IMR-90 (cell line): Measurements from ENCODE around the gene FRAS1. TPM values are rescaled to one million over a fixed set of nuclear protein-coding genes. Genes with fewer than 3 reads are reported as not detected.

Experiments used
- ATAC-seq: fragments of 200-7000 bp; cut with Tn5 transposase; 2 replicates; pipeline ENCODE4 v1.9.1; 2020; ENCODE audit warnings: low read depth, mild to moderate bottlenecking, moderate library complexity
- BruUV-seq: library from RNA; stranded (reverse); fragments of 400-500 nt; replicated peaks from 2 replicates; lab custom pipeline; 2021; lab: Mats Ljungman, UMichigan
- CTCF ChIA-PET: fragments of 300-600 bp; formaldehyde crosslinking; extraction: SDS; loops from one replicate; lab custom pipeline; 2021; ENCODE audit warnings: antibody characterized with exemption; lab: Yijun Ruan, JAX
- POLR2A ChIA-PET: fragments of 300-600 bp; sonication (Branson Sonifier 250); formaldehyde crosslinking; loops from one replicate; lab custom pipeline; 2022; ENCODE audit warnings: antibody characterized with exemption; ENCODE audit not compliant: unreplicated experiment; lab: Charles Lee
- DNase-seq: peaks from one replicate; pipeline ENCODE4 v3.0.0; 2013
- H2AFZ ChIP-seq: replicated peaks from 2 replicates; pipeline ENCODE3; 2013; ENCODE audit warnings: low read length, mild to moderate bottlenecking; ENCODE audit not compliant: poor library complexity
- H2AK5ac ChIP-seq: 2 replicates; pipeline ENCODE4 v1.6.1; 2013; ENCODE audit warnings: low read depth, low read length, inconsistent platforms
- H2AK9ac ChIP-seq: replicated peaks from 2 replicates; pipeline ENCODE3; 2013; ENCODE audit warnings: mild to moderate bottlenecking, low read depth, low read length, moderate library complexity; ENCODE audit not compliant: poor library complexity
- H2BK120ac ChIP-seq: 2 replicates; pipeline ENCODE4 v1.6.1; 2013; ENCODE audit warnings: low read depth, low read length, inconsistent platforms
- H2BK15ac ChIP-seq: 3 replicates; pipeline ENCODE4 v1.6.1; 2013; ENCODE audit warnings: low read depth, low read length, inconsistent platforms
- H2BK20ac ChIP-seq: 2 replicates; pipeline ENCODE4 v1.6.1; 2013; ENCODE audit warnings: low read depth, mild to moderate bottlenecking, inconsistent platforms, low read length, moderate library complexity
- H2BK5ac ChIP-seq: 2 replicates; pipeline ENCODE4 v1.6.1; 2013; ENCODE audit warnings: mild to moderate bottlenecking, low read depth, low read length, inconsistent platforms; ENCODE audit not compliant: poor library complexity, severe bottlenecking
- H3K14ac ChIP-seq: replicated peaks from 2 replicates; pipeline ENCODE4 v1.6.1; 2013; ENCODE audit warnings: low read depth, low read length, inconsistent platforms
- H3K18ac ChIP-seq: 2 replicates; pipeline ENCODE4 v1.6.1; 2013; ENCODE audit warnings: low read depth, low read length, control low read depth
- H3K23ac ChIP-seq: 2 replicates; pipeline ENCODE4 v1.6.1; 2013; ENCODE audit warnings: low read depth, low read length, inconsistent platforms
- H3K27ac ChIP-seq: 2 replicates; pipeline ENCODE4 v1.5.1; 2013; ENCODE audit warnings: mild to moderate bottlenecking, control low read depth, low read length; ENCODE audit not compliant: insufficient read depth
- H3K27me3 ChIP-seq: 2 replicates; pipeline ENCODE4 v1.6.1; 2013; ENCODE audit warnings: low read length; ENCODE audit not compliant: control insufficient read depth, insufficient read depth
- H3K36me3 ChIP-seq: 2 replicates; pipeline ENCODE4 v1.6.1; 2013; ENCODE audit warnings: low read length, mixed read lengths; ENCODE audit not compliant: control insufficient read depth, insufficient read depth
- H3K4ac ChIP-seq: 2 replicates; pipeline ENCODE4 v1.6.1; 2013; ENCODE audit warnings: low read depth, low read length, inconsistent platforms
- H3K4me1 ChIP-seq: 2 replicates; pipeline ENCODE4 v1.6.1; 2013; ENCODE audit warnings: low read length, mixed read lengths; ENCODE audit not compliant: control insufficient read depth, insufficient read depth
- H3K4me2 ChIP-seq: 2 replicates; pipeline ENCODE4 v1.6.1; 2013; ENCODE audit warnings: low read depth, mild to moderate bottlenecking, control low read depth, low read length, moderate library complexity
- H3K4me3 ChIP-seq: 2 replicates; pipeline ENCODE4 v1.5.1; 2013; ENCODE audit warnings: low read depth, mild to moderate bottlenecking, control low read depth, low read length, moderate library complexity; ENCODE audit not compliant: insufficient read depth
- H3K56ac ChIP-seq: 2 replicates; pipeline ENCODE4 v1.6.1; 2013; ENCODE audit warnings: low read length, inconsistent platforms; ENCODE audit not compliant: insufficient read depth; ENCODE audit errors: extremely low read depth
- H3K79me1 ChIP-seq, 2 experiments: 2 replicates each; pipeline ENCODE4 v1.6.1; 2013; ENCODE audit warnings: low read length in 2 of 2, inconsistent platforms in 1 of 2, low read depth in 1 of 2
- H3K9ac ChIP-seq: 2 replicates; pipeline ENCODE4 v1.6.1; 2013; ENCODE audit warnings: low read depth, low read length, control low read depth
- H3K9me1 ChIP-seq: 2 replicates; pipeline ENCODE4 v1.6.1; 2013; ENCODE audit warnings: low read length, inconsistent platforms; ENCODE audit not compliant: insufficient read depth
- H3K9me3 ChIP-seq: 2 replicates; pipeline ENCODE4 v1.6.1; 2013; ENCODE audit warnings: low read length; ENCODE audit not compliant: control insufficient read depth, insufficient read depth
- H4K20me1 ChIP-seq: 2 replicates; pipeline ENCODE4 v1.6.1; 2013; ENCODE audit warnings: low read length, inconsistent platforms; ENCODE audit not compliant: insufficient read depth
- H4K5ac ChIP-seq: 2 replicates; pipeline ENCODE4 v1.6.1; 2013; ENCODE audit warnings: mild to moderate bottlenecking, low read depth, low read length, control low read depth
- H4K8ac ChIP-seq, 2 experiments: 2 replicates each; pipeline ENCODE4 v1.6.1; 2013; ENCODE audit warnings: low read depth in 2 of 2, low read length in 2 of 2, control low read depth in 1 of 2, inconsistent platforms in 1 of 2
- H4K91ac ChIP-seq: 2 replicates; pipeline ENCODE4 v1.6.1; 2013; ENCODE audit warnings: low read depth, low read length, inconsistent platforms; ENCODE audit not compliant: insufficient read depth
- BHLHE40 ChIP-seq: fragments of 150-350 bp; IDR thresholded peaks from 2 replicates; pipeline ENCODE4 v1.6.1; 2016; ENCODE audit warnings: mild to moderate bottlenecking, low read depth, low read length
- CEBPB ChIP-seq: IDR thresholded peaks from 2 replicates; pipeline ENCODE4 v1.6.1; 2012; ENCODE audit warnings: low read depth, low read length, improper control_type of control experiment
- MXI1 ChIP-seq: IDR thresholded peaks from 2 replicates; pipeline ENCODE4 v1.6.1; 2012; ENCODE audit warnings: low read depth, mild to moderate bottlenecking, low read length, moderate library complexity, borderline replicate concordance
- SMC3 ChIP-seq: fragments of 150-350 bp; IDR thresholded peaks from 2 replicates; pipeline ENCODE4 v1.6.1; 2016; ENCODE audit warnings: low read depth, mild to moderate bottlenecking, antibody characterized with exemption, low read length, moderate library complexity
- WGBS, 2 experiments: methylation state at CpG; one replicate each; pipeline versions ENCODE4 v1.1.5 to v1.1.7; 2013; ENCODE audit warnings: missing lambda C conversion rate in 2 of 2; ENCODE audit not compliant: insufficient read length in 1 of 2; ENCODE audit errors: extremely low coverage in 2 of 2; 5-methylcytosine and 5-hydroxymethylcytosine counted together
- dilution Hi-C: fragments of 300-500 bp; cut with HindIII; formaldehyde crosslinking; loops from one replicate; pipeline ENCODE4 v1.14.3; 2018; ENCODE audit warnings: low sequenced_read_pairs; ENCODE audit not compliant: unreplicated experiment
- in situ Hi-C: fragments of 300-500 bp; cut with MboI; formaldehyde crosslinking; loops from 3 replicates; pipeline ENCODE4 v1.14.3; 2019; ENCODE audit warnings: low sequenced_read_pairs, inconsistent platforms, mixed read lengths
- intact Hi-C: fragments of 100-400 bp; cut with micrococcal nuclease; formaldehyde crosslinking; loops from 2 replicates; pipeline ENCODE4 v1.10.0; 2022
- polyA plus RNA-seq, 3 experiments: library from polyadenylated mRNA; depleted of rRNA; stranded (reverse); fragments of >200 nt; gene quantifications; 2 replicates each; pipeline ENCODE4 v1.2.3, GENCODE V29; 2012; ENCODE audit warnings: low replicate concordance in 1 of 3
- total RNA-seq: library from RNA; depleted of rRNA; stranded (reverse); fragments of >200 nt; gene quantifications from 2 replicates; pipeline ENCODE4 v1.2.3, GENCODE V29; 2012
- TF ChIP-seq, protein P1 (sequence below): fragments of 150-350 bp; IDR thresholded peaks from 2 replicates; pipeline ENCODE4 v1.6.1; 2017; ENCODE audit warnings: mild to moderate bottlenecking, antibody characterized with exemption, low read length, low read depth
- TF ChIP-seq, protein P2 (sequence below): conservative IDR thresholded peaks from 2 replicates; pipeline ENCODE4 v1.5.1; 2012; ENCODE audit warnings: mild to moderate bottlenecking, low read depth, low read length, improper control_type of control experiment

The FRAS1 gene
- total and polyA plus RNA-seq, 2 of the 4 experiments (the other 2 are of a cell fraction): under 0.01 to 0.03 TPM

DNA sequence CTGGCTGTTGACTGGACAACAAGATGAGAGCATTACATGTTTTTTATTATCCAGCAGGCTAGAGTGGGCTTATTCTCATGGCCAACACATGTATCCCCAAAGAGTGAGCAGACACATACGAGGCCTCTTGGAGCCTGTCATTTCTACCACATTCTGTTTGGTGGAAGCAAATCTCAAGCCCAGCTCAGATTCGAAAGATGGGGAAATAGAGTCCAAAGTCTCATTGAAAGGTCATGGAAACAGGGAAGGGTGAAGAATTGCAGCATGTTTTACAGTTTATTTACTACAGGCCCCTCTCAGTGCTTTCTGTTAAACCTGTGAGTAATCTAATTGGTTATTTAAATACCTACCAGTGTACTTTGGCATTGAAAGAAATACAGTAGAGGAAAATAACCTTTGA is 108.6 kb downstream of the FRAS1 start:
- Histone ChIP-seq H2BK5ac (no peak overlapping the region), H3K9me1 (no peaks in the 10 kb centered on the region), H3K56ac (no peak overlapping the region), H3K9ac (no peak overlapping the region), H4K5ac (no peak overlapping the region), H3K9me3 (no peaks in the 10 kb centered on the region), H3K4me3 (no peak overlapping the region), H4K8ac (no peak overlapping the region), H3K27ac (no peak overlapping the region), H2AK5ac (no peak overlapping the region), H2AFZ (no peak overlapping the region), H3K18ac (no peak overlapping the region), H4K20me1 (no peaks in the 10 kb centered on the region), H3K79me1 (no peaks in the 10 kb centered on the region), H2BK15ac (no peak overlapping the region), H3K23ac (no peak overlapping the region), H3K27me3 (no peaks in the 10 kb centered on the region), H3K4me1 (no peaks in the 10 kb centered on the region), H4K91ac (no peak overlapping the region), H3K4ac (no peak overlapping the region), H2BK120ac (no peak overlapping the region), H3K36me3 (no peaks in the 10 kb centered on the region), H2BK20ac (no peak overlapping the region), H3K4me2 (no peak overlapping the region), H3K14ac (no peak overlapping the region), H2AK9ac (no peak overlapping the region)
- ChIA-PET CTCF (no interaction called here), POLR2A (no interaction called here)
- no peak for ATAC-seq
- intact Hi-C loops: no loop called here
- TF ChIP-seq, protein P1, sequence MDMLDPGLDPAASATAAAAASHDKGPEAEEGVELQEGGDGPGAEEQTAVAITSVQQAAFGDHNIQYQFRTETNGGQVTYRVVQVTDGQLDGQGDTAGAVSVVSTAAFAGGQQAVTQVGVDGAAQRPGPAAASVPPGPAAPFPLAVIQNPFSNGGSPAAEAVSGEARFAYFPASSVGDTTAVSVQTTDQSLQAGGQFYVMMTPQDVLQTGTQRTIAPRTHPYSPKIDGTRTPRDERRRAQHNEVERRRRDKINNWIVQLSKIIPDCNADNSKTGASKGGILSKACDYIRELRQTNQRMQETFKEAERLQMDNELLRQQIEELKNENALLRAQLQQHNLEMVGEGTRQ: no peak
- no peak for TF ChIP-seq CEBPB
- TF ChIP-seq BHLHE40: no peak
- no peak for TF ChIP-seq SMC3
- TF ChIP-seq, protein P2, sequence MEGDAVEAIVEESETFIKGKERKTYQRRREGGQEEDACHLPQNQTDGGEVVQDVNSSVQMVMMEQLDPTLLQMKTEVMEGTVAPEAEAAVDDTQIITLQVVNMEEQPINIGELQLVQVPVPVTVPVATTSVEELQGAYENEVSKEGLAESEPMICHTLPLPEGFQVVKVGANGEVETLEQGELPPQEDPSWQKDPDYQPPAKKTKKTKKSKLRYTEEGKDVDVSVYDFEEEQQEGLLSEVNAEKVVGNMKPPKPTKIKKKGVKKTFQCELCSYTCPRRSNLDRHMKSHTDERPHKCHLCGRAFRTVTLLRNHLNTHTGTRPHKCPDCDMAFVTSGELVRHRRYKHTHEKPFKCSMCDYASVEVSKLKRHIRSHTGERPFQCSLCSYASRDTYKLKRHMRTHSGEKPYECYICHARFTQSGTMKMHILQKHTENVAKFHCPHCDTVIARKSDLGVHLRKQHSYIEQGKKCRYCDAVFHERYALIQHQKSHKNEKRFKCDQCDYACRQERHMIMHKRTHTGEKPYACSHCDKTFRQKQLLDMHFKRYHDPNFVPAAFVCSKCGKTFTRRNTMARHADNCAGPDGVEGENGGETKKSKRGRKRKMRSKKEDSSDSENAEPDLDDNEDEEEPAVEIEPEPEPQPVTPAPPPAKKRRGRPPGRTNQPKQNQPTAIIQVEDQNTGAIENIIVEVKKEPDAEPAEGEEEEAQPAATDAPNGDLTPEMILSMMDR: no peak
- no peak for TF ChIP-seq MXI1
- in situ Hi-C loops: no loop called here
- BruUV-seq: no TSS peak
- 50% methylated on average over 1 of the region's 2 CpGs; no CpG with 5 or more reads in 1 of the 2 experiments for WGBS, 2 experiments
- no peak for DNase-seq
- dilution Hi-C loops: no loop called here
